HG02610 (cell line): ENCODE results near the gene GIMAP1.

Experiments
- ATAC-seq: cut with Tn5 transposase; IDR thresholded peaks from one replicate; pipeline ENCODE4 v1.9.1; 2021; ENCODE audit warnings: mild to moderate bottlenecking, moderate library complexity; ENCODE audit not compliant: unreplicated experiment

Gene GIMAP1

DNA sequence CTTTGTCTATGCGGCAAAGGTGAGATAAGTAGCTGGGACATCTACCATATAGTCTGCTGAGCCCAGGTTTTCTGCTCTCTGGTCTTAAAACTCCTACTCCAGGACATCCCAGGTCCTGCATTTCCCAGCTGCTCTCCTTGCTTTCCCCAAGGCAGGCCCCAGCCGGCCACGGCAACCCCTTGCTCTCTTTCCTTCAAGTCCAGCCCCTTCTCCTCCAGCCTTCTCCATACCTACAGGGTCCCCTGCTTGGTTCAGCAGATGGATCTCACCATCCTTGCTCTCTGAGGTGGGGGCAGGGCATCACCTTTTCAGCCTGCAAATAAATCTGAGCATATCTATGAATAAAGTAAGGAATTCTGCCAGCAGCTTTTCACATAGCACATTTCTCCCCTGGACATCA, 29.5 kb downstream of the GIMAP1 start:
- ATAC-seq = no peak

- ATAC-seq = no peak
Measured at GRCh38 chr7:150746921-150747320, 30.5 kb downstream of the GIMAP1 start.

DNA sequence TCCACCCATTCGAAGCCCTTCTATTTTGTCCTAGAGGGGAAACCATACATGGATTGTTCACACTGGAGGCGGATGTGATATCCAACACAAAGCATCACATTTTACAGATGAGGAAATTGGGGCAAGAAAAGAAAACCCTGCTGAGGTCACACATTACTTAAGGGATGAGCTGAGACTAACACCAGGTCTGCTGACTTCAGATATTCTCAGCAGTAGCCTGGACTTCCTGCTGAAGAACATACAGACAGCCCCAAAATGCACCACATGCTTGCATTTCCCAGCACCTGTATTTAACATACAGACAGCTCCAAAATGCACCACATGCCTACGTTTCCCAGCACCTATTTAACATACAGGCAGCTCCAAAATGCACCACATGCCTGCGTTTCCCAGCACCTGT, 32.0 kb downstream of the GIMAP1 start:
- no peak for ATAC-seq

- ATAC-seq = no peak
Measured at GRCh38 chr7:150751702-150752101, 35.3 kb downstream of the GIMAP1 start.

- no peak for ATAC-seq
Measured at GRCh38 chr7:150753239-150753638, 36.8 kb downstream of the GIMAP1 start.

DNA sequence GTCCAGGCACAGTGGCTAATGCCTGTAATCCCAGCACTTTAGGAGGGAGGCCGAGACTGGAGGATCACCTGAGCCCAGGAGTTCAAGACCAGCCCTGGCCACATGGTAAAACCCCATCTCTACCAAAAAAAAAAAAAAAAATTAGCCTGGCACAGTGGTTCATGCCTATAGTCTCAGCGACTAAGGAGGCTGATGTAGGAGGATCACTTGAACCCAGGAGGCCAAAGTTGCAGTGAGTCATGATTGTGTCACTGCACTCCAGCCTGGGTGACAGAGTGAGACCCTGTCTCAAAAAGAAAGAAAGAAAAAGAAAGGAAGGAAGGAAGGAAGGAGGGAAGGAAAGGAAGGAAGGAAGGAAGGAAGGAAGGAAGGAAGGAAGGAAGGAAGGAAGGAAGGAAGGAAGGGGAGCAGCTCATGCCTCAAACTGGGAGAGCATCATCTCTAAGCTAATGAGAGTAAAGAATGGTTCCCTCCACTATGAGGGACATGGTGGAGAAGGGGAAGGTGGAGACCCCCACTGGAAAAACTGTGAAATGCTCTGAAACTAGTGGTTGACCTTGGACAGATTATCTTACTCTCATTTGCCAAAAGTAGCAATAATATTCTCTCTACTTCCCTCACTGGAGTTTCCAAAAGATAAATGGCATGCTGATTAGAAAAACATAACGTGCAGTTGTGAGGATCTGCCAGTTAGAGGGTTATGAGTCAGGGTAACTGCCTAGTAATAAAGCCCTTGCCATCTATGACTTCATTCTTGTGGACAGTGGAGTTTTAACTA, 37.6 kb downstream of the GIMAP1 start:
- ATAC-seq = peak; percentile 66

DNA sequence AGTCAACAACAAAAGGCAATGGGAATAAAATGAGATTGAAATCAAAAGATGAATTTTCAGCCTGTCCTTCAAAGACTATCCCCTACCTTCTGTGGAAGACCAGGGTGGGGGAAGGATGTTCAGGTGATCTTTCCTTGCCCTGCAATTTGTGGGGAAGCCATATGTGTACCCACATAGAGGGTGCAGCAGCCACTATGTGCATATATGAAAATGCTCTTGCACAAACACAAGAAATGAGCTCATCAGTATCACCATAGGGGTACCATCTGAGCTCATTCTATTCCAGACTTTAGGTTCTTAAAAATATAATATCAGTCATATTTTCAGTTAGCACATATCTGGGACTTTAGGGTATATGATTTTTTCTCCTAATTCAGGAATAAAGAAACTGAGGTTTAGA, 38.5 kb downstream of the GIMAP1 start:
- ATAC-seq = no peak

DNA sequence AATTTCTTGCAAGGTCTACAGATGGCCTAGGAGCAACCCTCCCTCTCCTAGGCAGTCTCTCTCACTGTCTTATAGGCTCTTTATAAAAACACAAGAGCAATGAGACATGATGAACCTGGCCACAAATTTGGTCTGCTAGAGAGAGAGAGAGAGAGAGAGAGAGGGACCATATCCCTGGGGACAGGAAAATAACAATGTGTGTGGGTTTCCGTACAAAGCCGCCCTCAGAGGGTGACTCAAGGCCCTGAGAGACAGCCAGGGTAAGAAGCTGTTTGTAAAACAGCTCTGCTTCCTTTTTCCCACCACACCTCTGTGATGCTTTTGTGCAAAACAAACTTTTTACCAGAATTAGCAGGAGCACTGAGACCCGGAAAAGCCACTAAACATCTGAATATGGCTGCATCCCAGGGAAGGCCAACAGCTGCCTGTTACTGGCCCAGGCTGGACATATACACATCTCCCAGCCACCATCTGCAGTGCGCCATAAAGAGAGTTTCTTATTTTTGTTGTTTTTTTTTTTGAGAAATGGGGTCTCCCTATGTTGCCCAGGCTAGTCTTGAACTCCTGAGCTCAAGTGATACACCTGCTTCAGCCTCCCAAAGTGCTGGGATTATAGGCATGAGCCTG, 39.2 kb downstream of the GIMAP1 start:
- ATAC-seq = peak; percentile 57

GRCh38 chr7:150756166-150756565, 39.8 kb downstream of the GIMAP1 start:
- no peak for ATAC-seq

DNA sequence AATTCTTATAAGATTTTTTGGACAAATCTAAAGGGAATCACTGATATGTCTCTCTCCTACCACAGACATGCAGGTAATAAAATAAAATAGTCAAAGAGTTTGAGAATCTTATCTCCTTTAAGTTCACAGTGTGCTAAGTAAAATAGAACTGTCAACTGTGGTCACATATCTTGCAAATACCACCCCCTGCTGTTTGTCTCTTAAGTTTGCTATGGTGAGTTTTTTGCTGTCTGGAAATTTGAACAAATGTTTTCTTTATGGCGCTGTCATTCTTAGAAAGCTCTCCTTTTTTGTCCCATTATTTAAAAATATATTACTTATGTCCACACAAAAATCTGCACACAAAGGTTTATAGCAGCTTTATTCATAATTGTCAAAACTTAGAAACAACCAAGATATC, 40.4 kb downstream of the GIMAP1 start:
- no peak for ATAC-seq

GRCh38 chr7:150759479-150759878, 43.1 kb downstream of the GIMAP1 start:
- ATAC-seq = no peak

- no peak for ATAC-seq
Measured at GRCh38 chr7:150766334-150766709, 49.9 kb downstream of the GIMAP1 start.

- ATAC-seq = no peak
Measured at GRCh38 chr7:150769768-150770167, 53.4 kb downstream of the GIMAP1 start.
